Activated B cell treated with CpG ODN at 0.5 μM for 24 hours (primary cell): ENCODE measurements around the gene KCNF1. TPM values are rescaled to one million over a fixed set of nuclear protein-coding genes. Genes with fewer than 3 reads are reported as not detected.

Experiments used
- ATAC-seq: fragments of 200-7000 bp; cut with Tn5 transposase; one replicate; pipeline ENCODE4 v1.10.0; 2021; ENCODE audit warnings: low read depth, mild to moderate bottlenecking, moderate library complexity
- CTCF ChIA-PET: fragments of 350-600 bp; sonication (Branson Sonifier 250); formaldehyde crosslinking; loops from one replicate; lab custom pipeline; 2021; ENCODE audit warnings: antibody characterized with exemption; lab: Charles Lee
- POLR2A ChIA-PET: fragments of 350-600 bp; sonication (Branson Sonifier 250); formaldehyde crosslinking; loops from one replicate; lab custom pipeline; 2021; ENCODE audit warnings: antibody characterized with exemption; lab: Charles Lee
- DNase-seq: peaks from one replicate; pipeline ENCODE4 v3.0.0; 2022
- H3K27ac Mint-ChIP-seq: one replicate; pipeline ENCODE4 v1.8.0; 2020; ENCODE audit warnings: mixed read lengths
- H3K27me3 Mint-ChIP-seq: one replicate; pipeline ENCODE4 v1.8.0; 2021; ENCODE audit warnings: mixed read lengths
- H3K36me3 Mint-ChIP-seq: one replicate; pipeline ENCODE4 v1.8.0; 2021; ENCODE audit warnings: low read depth, mixed read lengths
- H3K4me1 Mint-ChIP-seq: one replicate; pipeline ENCODE4 v1.8.0; 2021; ENCODE audit warnings: mixed read lengths
- H3K4me3 Mint-ChIP-seq: one replicate; pipeline ENCODE4 v1.8.0; 2020; ENCODE audit warnings: mild to moderate bottlenecking, mixed read lengths
- H3K9me3 Mint-ChIP-seq: one replicate; pipeline ENCODE4 v1.8.0; 2020; ENCODE audit warnings: mixed read lengths
- intact Hi-C: fragments of 100-400 bp; cut with micrococcal nuclease; formaldehyde crosslinking; loops from one replicate; pipeline ENCODE4 v1.15.1; 2024
- total RNA-seq: library from RNA; stranded (reverse); gene quantifications from 2 replicates; pipeline ENCODE4 v1.2.3, GENCODE V29; 2022
- TF ChIP-seq, protein P1 (sequence below): fragments of 200-600 bp; IDR thresholded peaks from one replicate; pipeline ENCODE4 v1.8.0; 2022; ENCODE audit warnings: antibody characterized with exemption, mild to moderate bottlenecking

The KCNF1 gene
- total RNA-seq, 1 donor from 2014 or later: not detected

DNA sequence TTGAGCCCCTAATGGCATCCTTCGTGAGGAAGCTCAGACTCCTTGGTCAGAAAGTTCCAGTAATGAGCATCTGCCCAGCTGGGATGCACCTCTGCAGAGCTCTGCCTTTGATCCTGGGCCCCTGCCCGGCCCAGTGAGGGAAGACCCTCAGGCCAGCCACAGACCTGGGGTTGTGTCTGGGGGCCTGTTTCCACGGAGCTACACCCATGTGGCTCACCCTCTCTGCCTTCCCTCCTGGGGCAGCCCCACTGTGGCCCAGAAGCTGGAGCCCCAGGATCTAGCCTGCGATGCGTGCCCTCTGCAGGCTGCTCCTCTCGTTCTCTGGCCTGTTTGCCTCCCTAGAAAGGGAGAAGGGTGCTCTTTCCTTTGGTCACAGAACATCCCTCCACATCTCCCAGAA, 9.8 kb downstream of the KCNF1 start:
- Mint-ChIP-seq H3K9me3 (no peaks in the 10 kb centered on the region), H3K27me3 (peaks cover 8% of the 10 kb centered on the region), H3K36me3 (no peaks in the 10 kb centered on the region), H3K27ac (no peak overlapping the region), H3K4me3 (no peak overlapping the region), H3K4me1 (no peaks in the 10 kb centered on the region)
- ATAC-seq (no peak), DNase-seq (no peak)
- ChIA-PET CTCF (no interaction called here), POLR2A (no interaction called here)
- intact Hi-C loops: no loop called here
- TF ChIP-seq, protein P1, sequence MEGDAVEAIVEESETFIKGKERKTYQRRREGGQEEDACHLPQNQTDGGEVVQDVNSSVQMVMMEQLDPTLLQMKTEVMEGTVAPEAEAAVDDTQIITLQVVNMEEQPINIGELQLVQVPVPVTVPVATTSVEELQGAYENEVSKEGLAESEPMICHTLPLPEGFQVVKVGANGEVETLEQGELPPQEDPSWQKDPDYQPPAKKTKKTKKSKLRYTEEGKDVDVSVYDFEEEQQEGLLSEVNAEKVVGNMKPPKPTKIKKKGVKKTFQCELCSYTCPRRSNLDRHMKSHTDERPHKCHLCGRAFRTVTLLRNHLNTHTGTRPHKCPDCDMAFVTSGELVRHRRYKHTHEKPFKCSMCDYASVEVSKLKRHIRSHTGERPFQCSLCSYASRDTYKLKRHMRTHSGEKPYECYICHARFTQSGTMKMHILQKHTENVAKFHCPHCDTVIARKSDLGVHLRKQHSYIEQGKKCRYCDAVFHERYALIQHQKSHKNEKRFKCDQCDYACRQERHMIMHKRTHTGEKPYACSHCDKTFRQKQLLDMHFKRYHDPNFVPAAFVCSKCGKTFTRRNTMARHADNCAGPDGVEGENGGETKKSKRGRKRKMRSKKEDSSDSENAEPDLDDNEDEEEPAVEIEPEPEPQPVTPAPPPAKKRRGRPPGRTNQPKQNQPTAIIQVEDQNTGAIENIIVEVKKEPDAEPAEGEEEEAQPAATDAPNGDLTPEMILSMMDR: no peak

DNA sequence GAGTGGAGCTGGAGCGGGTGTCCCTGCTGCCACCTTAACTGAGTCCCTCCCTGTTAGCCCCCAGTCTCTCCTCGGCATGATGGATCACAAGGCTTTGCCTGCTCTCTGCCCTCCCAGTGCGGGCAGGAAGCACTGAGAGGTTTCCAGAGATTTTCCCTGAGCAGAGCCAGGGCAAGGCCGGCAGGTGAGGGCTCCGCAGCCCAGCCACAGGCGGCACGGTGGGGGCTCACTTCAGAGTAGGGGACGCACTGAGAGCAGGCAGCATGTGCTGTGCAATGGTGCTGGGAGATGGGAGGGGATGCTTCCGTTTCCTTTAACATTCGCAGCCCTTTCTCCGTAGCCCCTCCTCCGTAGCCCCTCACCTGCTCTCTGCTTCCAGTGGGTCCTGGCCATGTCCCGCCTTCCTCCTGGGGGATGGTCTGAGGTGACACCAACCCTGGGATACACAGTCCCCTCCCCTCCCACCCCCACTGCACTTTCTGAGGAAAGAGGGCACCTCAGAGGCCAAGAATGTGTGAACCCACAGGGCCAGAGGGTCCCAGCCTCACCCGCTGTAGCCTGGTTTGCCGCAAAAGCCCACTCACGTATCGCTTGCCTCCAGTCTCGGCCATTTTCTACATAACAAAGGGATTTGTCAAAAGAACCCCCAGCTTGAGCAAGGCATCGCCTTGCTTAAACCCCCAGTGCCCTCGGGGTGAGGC, 10.7 kb downstream of the KCNF1 start:
- no peak overlapping the region for H3K4me3 Mint-ChIP-seq
- DNase-seq (no peak), ATAC-seq (no peak)
- H3K27ac Mint-ChIP-seq: no peak overlapping the region
- no peaks in the 10 kb centered on the region for H3K36me3 Mint-ChIP-seq
- peaks cover 8% of the 10 kb centered on the region for H3K27me3 Mint-ChIP-seq
- intact Hi-C loops: no loop called here
- H3K9me3 Mint-ChIP-seq: no peaks in the 10 kb centered on the region
- CTCF ChIA-PET: no interaction called here
- POLR2A ChIA-PET: no interaction called here
- TF ChIP-seq, protein P1: no peak
- no peaks in the 10 kb centered on the region for H3K4me1 Mint-ChIP-seq

DNA sequence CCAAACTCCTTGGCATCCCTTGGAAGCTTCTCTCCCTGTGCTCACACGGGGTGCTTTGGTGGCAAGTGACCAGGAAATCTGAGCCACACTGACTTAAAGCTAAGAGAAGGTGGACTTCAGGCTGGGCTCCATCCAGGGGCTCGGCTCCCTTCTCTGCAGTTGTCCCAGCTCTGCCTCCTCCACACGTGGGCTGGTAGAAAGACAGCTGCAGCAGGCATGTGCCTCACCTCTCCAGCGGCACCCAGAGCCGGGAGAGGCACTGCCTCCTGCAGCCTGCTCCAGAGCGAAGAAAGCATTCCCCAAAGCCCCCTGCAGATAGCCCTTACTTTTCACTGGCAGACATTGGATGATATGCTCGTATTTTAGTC, 11.3 kb downstream of the KCNF1 start:
- DNase-seq: no peak
- Mint-ChIP-seq H3K27ac (no peak overlapping the region), H3K4me1 (no peaks in the 10 kb centered on the region), H3K27me3 (peaks cover 8% of the 10 kb centered on the region), H3K36me3 (no peaks in the 10 kb centered on the region), H3K9me3 (no peaks in the 10 kb centered on the region), H3K4me3 (no peak overlapping the region)
- no peak for ATAC-seq
- CTCF ChIA-PET: no interaction called here
- TF ChIP-seq, protein P1: no peak
- POLR2A ChIA-PET: no interaction called here
- intact Hi-C loops: no loop called here

DNA sequence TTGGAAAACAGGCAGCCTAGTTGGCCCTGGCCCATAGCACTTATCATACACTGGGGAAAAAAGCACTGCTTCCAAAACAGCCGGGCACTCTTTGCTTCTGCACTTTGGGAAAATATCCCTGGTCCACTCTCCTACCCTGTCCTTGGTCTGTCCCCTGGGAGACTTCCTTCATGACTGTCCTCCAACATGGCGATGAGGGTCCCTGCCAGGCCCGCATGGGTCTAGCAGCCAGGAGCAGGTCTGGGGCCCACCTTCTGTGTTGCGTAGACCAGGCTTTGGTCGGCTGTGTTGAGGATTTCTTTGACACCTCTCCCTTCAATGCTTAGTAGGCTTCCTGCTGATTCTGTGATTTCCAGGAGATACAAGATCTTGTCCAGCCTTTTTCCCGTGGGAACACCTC, 12.2 kb downstream of the KCNF1 start:
- no peaks in the 10 kb centered on the region for H3K36me3 Mint-ChIP-seq

DNA sequence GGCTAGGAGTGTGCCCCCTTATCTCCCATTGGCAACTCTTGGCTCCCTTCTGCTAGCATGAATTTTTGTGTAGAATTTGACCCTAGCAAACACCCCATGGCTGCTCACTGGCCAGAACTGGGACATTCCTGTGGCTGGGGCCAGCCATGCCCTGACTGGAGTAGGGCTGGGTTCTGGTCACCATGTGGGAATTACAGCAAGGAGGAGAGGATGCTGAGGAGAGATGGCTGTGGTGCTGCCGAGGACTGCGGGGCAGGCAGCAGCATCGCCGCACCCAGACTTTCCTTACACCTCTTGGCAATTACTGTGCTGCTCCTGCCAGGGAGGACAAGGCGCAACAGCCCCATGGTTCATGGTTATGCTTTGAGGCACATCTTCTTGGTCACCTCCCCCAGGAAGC, 12.7 kb downstream of the KCNF1 start:
- intact Hi-C loops: no loop called here
- Mint-ChIP-seq H3K4me3 (no peak overlapping the region), H3K4me1 (no peaks in the 10 kb centered on the region), H3K9me3 (no peaks in the 10 kb centered on the region), H3K27me3 (peaks cover 9% of the 10 kb centered on the region), H3K27ac (no peak overlapping the region), H3K36me3 (no peaks in the 10 kb centered on the region)
- TF ChIP-seq, protein P1: no peak
- ATAC-seq (no peak), DNase-seq (no peak)
- ChIA-PET POLR2A (no interaction called here), CTCF (no interaction called here)

More for the DNA sequence above, 12.2 kb downstream of the KCNF1 start:
- intact Hi-C loops: no loop called here
- H3K27me3 Mint-ChIP-seq: peaks cover 8% of the 10 kb centered on the region
- POLR2A ChIA-PET: no interaction called here
- TF ChIP-seq, protein P1: no peak
- DNase-seq (no peak), ATAC-seq (no peak)
- H3K27ac Mint-ChIP-seq: no peak overlapping the region
- no peak overlapping the region for H3K4me3 Mint-ChIP-seq
- CTCF ChIA-PET: no interaction called here
- no peaks in the 10 kb centered on the region for H3K9me3 Mint-ChIP-seq
- H3K4me1 Mint-ChIP-seq: no peaks in the 10 kb centered on the region
